HepG2 (cell line): ENCODE results near the gene PTPN18. TPM values are rescaled to one million over a fixed set of nuclear protein-coding genes. Genes with fewer than 3 reads are reported as not detected.

ENCODE experiments used
- EHMT2 ChIP-seq: fragments of 200-600 bp; sonication (generic); IDR thresholded peaks from 2 replicates; pipeline ENCODE4 v1.7.0; 2017; ENCODE audit warnings: antibody characterized with exemption, low read depth, low read length, borderline replicate concordance
- KAT8 ChIP-seq: IDR thresholded peaks from 2 replicates; pipeline ENCODE4 v1.6.1; 2016; ENCODE audit warnings: missing genetic modification reagents, missing compliant biosample characterization
- MNT ChIP-seq: fragments of 450-650 bp; IDR thresholded peaks from 2 replicates; pipeline ENCODE4 v1.6.1; 2016
- NRL ChIP-seq: sonication (generic); formaldehyde crosslinking; IDR thresholded peaks from 2 replicates; pipeline ENCODE4 v1.5.0; 2020; ENCODE audit warnings: missing genetic modification reagents, mild to moderate bottlenecking, moderate library complexity, borderline replicate concordance
- POLR2AphosphoS5 ChIP-seq: IDR thresholded peaks from 2 replicates; pipeline ENCODE4 v1.6.1; 2012; ENCODE audit warnings: low read depth, low read length
- RBM39 ChIP-seq: fragments of 200-400 bp; formaldehyde crosslinking; IDR thresholded peaks from one replicate; pipeline ENCODE4 v1.6.1; 2018; ENCODE audit warnings: antibody characterized with exemption, mild to moderate bottlenecking, low read depth, low read length; ENCODE audit not compliant: poor library complexity, severe bottlenecking
- SOX13 ChIP-seq, 3 experiments: fragments of 450-650 bp in 1 of 3; sonication (generic) in 1 of 3; formaldehyde crosslinking in 1 of 3; IDR thresholded peaks in 2 of 3; conservative IDR thresholded peaks in 1 of 3; 2 replicates each; pipeline versions ENCODE4 v1.5.0 to v1.6.1; 2016 to 2020; ENCODE audit warnings: antibody characterized with exemption in 1 of 3, mild to moderate bottlenecking in 1 of 3, missing compliant biosample characterization in 1 of 3, missing genetic modification reagents in 1 of 3, moderate library complexity in 1 of 3
- XRCC5 ChIP-seq: fragments of 200-400 bp; formaldehyde crosslinking; optimal IDR thresholded peaks from 2 replicates; pipeline ENCODE3; 2017; ENCODE audit warnings: mild to moderate bottlenecking, low read length
- ZNF552 ChIP-seq: sonication (generic); formaldehyde crosslinking; IDR thresholded peaks from 2 replicates; pipeline ENCODE4 v1.9.0; 2022; ENCODE audit warnings: missing genetic modification reagents, mild to moderate bottlenecking, borderline replicate concordance
- ZNF569 ChIP-seq: sonication (generic); formaldehyde crosslinking; IDR thresholded peaks from 2 replicates; pipeline ENCODE4 v1.5.0; 2020; ENCODE audit warnings: mild to moderate bottlenecking, missing genetic modification reagents, moderate library complexity, borderline replicate concordance
- ZNF737 ChIP-seq: sonication (generic); formaldehyde crosslinking; IDR thresholded peaks from 2 replicates; pipeline ENCODE4 v1.5.0; 2020; ENCODE audit warnings: missing genetic modification reagents, mild to moderate bottlenecking, borderline replicate concordance
- ZNF788 ChIP-seq: sonication (generic); formaldehyde crosslinking; IDR thresholded peaks from 2 replicates; pipeline ENCODE4 v1.5.0; 2020; ENCODE audit warnings: mild to moderate bottlenecking, missing genetic modification reagents, borderline replicate concordance
- ZSCAN12 ChIP-seq: sonication (generic); formaldehyde crosslinking; IDR thresholded peaks from 2 replicates; pipeline ENCODE4 v1.9.0; 2021; ENCODE audit warnings: mild to moderate bottlenecking, missing genetic modification reagents
- polyA plus RNA-seq, 8 experiments: library from polyadenylated mRNA; depleted of rRNA in 3 of 8; stranded (reverse) in 7 of 8; unstranded in 1 of 8; fragments of >200 nt; fragmentation: Illumina TruSeq in 4 of 8; extraction: Trizol in 4 of 8; gene quantifications; 2 replicates each; pipeline versions ENCODE4 v1.2.1 to v1.2.3, GENCODE V29; 2011 to 2016; ENCODE audit warnings: low read depth in 4 of 8, missing spikeins in 1 of 8, mixed read lengths in 1 of 8; ENCODE audit not compliant: insufficient read depth in 1 of 8
- total RNA-seq, 5 experiments: library from RNA; depleted of rRNA; stranded (reverse); fragments of >200 nt; fragmentation: Illumina TruSeq; extraction: Trizol; gene quantifications; 2 replicates each; pipeline ENCODE4 v1.2.3, GENCODE V29; 2016; ENCODE audit warnings: low read depth in 1 of 5
- TF ChIP-seq, protein P1 (sequence below): sonication (generic); formaldehyde crosslinking; IDR thresholded peaks from 2 replicates; pipeline ENCODE4 v1.8.0; 2022; ENCODE audit warnings: mild to moderate bottlenecking, missing genetic modification reagents
- TF ChIP-seq, protein P2 (sequence below): sonication (generic); formaldehyde crosslinking; IDR thresholded peaks from 2 replicates; pipeline ENCODE4 v1.5.1; 2020; ENCODE audit warnings: mild to moderate bottlenecking, missing genetic modification reagents, moderate library complexity
- TF ChIP-seq, protein P3 (sequence below): sonication (generic); formaldehyde crosslinking; IDR thresholded peaks from 2 replicates; pipeline ENCODE4 v1.5.1; 2020; ENCODE audit warnings: missing genetic modification reagents, mild to moderate bottlenecking, borderline replicate concordance
- TF ChIP-seq, protein P4 (sequence below): sonication (generic); formaldehyde crosslinking; IDR thresholded peaks from 2 replicates; pipeline ENCODE4 v1.8.0; 2022; ENCODE audit warnings: missing genetic modification reagents, mild to moderate bottlenecking, inconsistent platforms, borderline replicate concordance

PTPN18 gene
- total and polyA plus RNA-seq, 2 of the 13 experiments (the other 11 are each of a cell fraction or from before 2014, with no cell fraction given) = 14.8 to 39.6 TPM

- TF ChIP-seq, protein P1, sequence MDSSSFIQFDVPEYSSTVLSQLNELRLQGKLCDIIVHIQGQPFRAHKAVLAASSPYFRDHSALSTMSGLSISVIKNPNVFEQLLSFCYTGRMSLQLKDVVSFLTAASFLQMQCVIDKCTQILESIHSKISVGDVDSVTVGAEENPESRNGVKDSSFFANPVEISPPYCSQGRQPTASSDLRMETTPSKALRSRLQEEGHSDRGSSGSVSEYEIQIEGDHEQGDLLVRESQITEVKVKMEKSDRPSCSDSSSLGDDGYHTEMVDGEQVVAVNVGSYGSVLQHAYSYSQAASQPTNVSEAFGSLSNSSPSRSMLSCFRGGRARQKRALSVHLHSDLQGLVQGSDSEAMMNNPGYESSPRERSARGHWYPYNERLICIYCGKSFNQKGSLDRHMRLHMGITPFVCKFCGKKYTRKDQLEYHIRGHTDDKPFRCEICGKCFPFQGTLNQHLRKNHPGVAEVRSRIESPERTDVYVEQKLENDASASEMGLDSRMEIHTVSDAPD (CRISPR knock-in tag) = 0 out of 2 replicates have a peak, but pooled peaks have one; percentile 50
- TF ChIP-seq ZNF737 (CRISPR knock-in tag) (no peak), MNT (no peak; the same call in 1 of the 2 replicates), XRCC5 (peak; percentile 91), RBM39 (no peak), ZNF788 (CRISPR knock-in tag) (peak; percentile 57; the same call in 1 of the 2 replicates), EHMT2 (no peak), NRL (CRISPR knock-in tag) (peak; percentile 91), SOX13 (IDR thresholded peaks at IDR 0.05) (no peak), SOX13 (CRISPR knock-in tag; conservative IDR thresholded peaks at IDR 0.05 in 1 of 2, IDR thresholded peaks at IDR 0.05 in 1 of 2) (0 out of 4 replicates have a peak, but pooled peaks of 1 of the 2 experiments have one; percentile 46), ZNF569 (CRISPR knock-in tag) (0 out of 2 replicates have a peak, but pooled peaks have one; percentile 60), KAT8 (CRISPR knock-in tag) (peak; percentile 60), ZSCAN12 (CRISPR knock-in tag) (0 out of 2 replicates have a peak, but pooled peaks have one; percentile 11), POLR2AphosphoS5 (peak; percentile 70; the same call in 1 of the 2 replicates), ZNF552 (CRISPR knock-in tag) (peak; percentile 72; the same call in 1 of the 2 replicates)
- TF ChIP-seq, protein P2, sequence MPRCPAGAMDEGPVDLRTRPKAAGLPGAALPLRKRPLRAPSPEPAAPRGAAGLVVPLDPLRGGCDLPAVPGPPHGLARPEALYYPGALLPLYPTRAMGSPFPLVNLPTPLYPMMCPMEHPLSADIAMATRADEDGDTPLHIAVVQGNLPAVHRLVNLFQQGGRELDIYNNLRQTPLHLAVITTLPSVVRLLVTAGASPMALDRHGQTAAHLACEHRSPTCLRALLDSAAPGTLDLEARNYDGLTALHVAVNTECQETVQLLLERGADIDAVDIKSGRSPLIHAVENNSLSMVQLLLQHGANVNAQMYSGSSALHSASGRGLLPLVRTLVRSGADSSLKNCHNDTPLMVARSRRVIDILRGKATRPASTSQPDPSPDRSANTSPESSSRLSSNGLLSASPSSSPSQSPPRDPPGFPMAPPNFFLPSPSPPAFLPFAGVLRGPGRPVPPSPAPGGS = peak; percentile 57; the same call in 1 of the 2 replicates
- TF ChIP-seq, protein P3, sequence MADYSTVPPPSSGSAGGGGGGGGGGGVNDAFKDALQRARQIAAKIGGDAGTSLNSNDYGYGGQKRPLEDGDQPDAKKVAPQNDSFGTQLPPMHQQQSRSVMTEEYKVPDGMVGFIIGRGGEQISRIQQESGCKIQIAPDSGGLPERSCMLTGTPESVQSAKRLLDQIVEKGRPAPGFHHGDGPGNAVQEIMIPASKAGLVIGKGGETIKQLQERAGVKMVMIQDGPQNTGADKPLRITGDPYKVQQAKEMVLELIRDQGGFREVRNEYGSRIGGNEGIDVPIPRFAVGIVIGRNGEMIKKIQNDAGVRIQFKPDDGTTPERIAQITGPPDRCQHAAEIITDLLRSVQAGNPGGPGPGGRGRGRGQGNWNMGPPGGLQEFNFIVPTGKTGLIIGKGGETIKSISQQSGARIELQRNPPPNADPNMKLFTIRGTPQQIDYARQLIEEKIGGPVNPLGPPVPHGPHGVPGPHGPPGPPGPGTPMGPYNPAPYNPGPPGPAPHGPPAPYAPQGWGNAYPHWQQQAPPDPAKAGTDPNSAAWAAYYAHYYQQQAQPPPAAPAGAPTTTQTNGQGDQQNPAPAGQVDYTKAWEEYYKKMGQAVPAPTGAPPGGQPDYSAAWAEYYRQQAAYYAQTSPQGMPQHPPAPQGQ (CRISPR knock-in tag) = peak; percentile 80; the same call in 1 of the 2 replicates
- TF ChIP-seq, protein P4, sequence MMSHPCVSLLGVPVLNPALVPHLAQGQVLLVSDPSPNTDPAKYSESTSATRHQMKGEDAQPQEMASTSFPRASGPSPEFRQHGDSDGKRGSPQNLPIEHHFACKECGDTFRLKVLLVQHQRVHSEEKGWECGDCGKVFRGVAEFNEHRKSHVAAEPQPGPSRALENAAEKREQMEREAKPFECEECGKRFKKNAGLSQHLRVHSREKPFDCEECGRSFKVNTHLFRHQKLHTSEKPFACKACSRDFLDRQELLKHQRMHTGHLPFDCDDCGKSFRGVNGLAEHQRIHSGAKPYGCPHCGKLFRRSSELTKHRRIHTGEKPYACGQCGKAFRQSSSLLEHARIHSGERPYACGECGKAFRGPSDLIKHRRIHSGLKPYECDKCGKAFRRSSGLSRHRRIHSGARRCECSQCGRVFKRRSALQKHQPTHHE = peak; percentile 65; the same call in 1 of the 2 replicates
These were observed 18.8 kb upstream of the PTPN18 start (continued) for GRCh38 chr2:130336877-130337734.
